AG04450 (cell line): ENCODE data around the gene ZCWPW1. TPM values are rescaled to one million over a fixed set of nuclear protein-coding genes. Genes with fewer than 3 reads are reported as not detected.

Experiments
- CTCF ChIA-PET: fragments of 300-600, 350-600 bp; formaldehyde crosslinking; extraction: SDS; loops from one replicate; lab custom pipeline; 2022; ENCODE audit warnings: antibody characterized with exemption, inconsistent platforms; lab: Charles Lee
- POLR2A ChIA-PET: fragments of 350-600 bp; formaldehyde crosslinking; extraction: SDS; loops from one replicate; lab custom pipeline; 2021; ENCODE audit warnings: antibody characterized with exemption, inconsistent platforms; lab: Yijun Ruan, JAX
- DNase-seq: peaks from one replicate; pipeline ENCODE4 v3.0.0-alpha.2; 2011; ENCODE audit warnings: low read depth, low spot score
- H3K27ac ChIP-seq: one replicate; pipeline ENCODE4 v1.5.1; 2012; ENCODE audit warnings: low read depth, low read length, control low read depth
- H3K27me3 ChIP-seq: one replicate; pipeline ENCODE4 v1.6.0; 2012; ENCODE audit warnings: low read length; ENCODE audit not compliant: control insufficient read depth, insufficient read depth
- H3K4me3 ChIP-seq: 2 replicates; pipeline ENCODE4 v1.5.1; 2011; ENCODE audit warnings: mild to moderate bottlenecking, low read depth, low read length, control low read depth
- H3K9me3 ChIP-seq: 2 replicates; pipeline ENCODE4 v1.5.1; 2012; ENCODE audit warnings: low read length; ENCODE audit not compliant: control insufficient read depth, insufficient read depth
- polyA plus RNA-seq: library from polyadenylated mRNA; depleted of rRNA; stranded (reverse); fragments of >200 nt; gene quantifications from 2 replicates; pipeline ENCODE4 v1.2.3, GENCODE V29; 2011
- TF ChIP-seq, protein P1 (sequence below): IDR thresholded peaks from 2 replicates; pipeline ENCODE4 v1.5.1; 2011; ENCODE audit warnings: low read depth, low read length, control low read depth, inconsistent platforms

The ZCWPW1 gene
- polyA plus RNA-seq, 1 experiment, result 1.5 TPM

DNA sequence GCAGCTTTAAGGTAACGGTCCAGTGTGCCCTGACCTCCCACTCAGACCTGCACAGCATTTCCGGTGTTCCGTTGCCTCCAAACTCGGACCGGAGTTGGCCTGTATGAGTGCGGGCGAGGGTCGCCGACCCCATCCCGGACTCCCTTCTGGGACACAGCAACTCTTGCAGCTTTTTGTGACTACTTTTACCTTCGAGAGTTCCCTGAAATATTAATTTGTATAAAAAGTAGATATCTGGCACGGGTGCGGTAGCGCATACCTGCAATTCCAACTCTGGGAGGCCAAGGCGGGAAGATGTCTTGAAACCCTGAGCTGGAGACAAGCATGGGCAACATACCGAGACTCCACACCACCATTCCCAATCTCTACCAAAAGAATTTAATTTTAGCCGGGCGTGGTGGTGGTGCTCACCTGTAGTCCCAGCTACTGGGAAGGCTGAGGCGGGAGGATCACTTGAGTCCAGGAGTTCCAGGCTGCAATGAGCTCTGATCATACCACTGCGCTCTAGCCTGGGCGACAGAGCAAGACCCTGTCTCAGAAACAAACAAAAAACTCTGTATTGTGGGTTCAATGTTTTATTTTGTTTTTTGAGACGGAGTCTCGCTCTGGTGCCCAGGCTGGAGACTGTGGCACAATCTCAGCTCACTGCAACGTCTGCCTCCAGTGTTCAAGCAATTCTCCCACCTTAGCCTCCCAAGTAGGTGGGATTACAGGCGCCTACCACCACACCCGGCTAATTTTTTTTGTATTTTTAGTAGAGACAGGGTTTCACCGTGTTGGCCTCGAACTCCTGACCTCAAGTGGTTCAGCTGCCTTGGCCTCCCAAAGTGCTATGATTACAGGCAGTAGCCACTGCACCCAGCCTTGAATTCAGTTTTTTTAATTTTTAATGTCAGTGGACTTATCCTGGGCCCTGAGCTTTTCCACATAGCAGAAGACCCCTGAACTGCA, 8.9 kb upstream of the ZCWPW1 start:
- H3K9me3 ChIP-seq, result no peaks in the 10 kb centered on the region
- no peak for DNase-seq
- H3K27me3 ChIP-seq, result no peaks in the 10 kb centered on the region
- ChIA-PET POLR2A (interaction anchor here (0.6 to 1.8 kb wide), 4 partner anchors 9 to 149 kb away, joined by 3 to 6 read pairs (median 5); partner anchors contain the start of genes FBXO24, LRCH4 and ZCWPW1), CTCF (interaction anchor here (1.3 kb wide), 1 partner anchor 254 kb away, joined by 3 read pairs; no protein-coding TSS in a partner anchor)
- no peak overlapping the region for H3K4me3 ChIP-seq
- H3K27ac ChIP-seq, result no peak overlapping the region
- TF ChIP-seq, protein P1, sequence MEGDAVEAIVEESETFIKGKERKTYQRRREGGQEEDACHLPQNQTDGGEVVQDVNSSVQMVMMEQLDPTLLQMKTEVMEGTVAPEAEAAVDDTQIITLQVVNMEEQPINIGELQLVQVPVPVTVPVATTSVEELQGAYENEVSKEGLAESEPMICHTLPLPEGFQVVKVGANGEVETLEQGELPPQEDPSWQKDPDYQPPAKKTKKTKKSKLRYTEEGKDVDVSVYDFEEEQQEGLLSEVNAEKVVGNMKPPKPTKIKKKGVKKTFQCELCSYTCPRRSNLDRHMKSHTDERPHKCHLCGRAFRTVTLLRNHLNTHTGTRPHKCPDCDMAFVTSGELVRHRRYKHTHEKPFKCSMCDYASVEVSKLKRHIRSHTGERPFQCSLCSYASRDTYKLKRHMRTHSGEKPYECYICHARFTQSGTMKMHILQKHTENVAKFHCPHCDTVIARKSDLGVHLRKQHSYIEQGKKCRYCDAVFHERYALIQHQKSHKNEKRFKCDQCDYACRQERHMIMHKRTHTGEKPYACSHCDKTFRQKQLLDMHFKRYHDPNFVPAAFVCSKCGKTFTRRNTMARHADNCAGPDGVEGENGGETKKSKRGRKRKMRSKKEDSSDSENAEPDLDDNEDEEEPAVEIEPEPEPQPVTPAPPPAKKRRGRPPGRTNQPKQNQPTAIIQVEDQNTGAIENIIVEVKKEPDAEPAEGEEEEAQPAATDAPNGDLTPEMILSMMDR, result no peak

GRCh38 chr7:100435401-100436304, 7.2 kb upstream of the ZCWPW1 start:
- TF ChIP-seq, protein P1, result no peak
- Histone ChIP-seq H3K9me3 (no peaks in the 10 kb centered on the region; the same call in 1 of the 2 replicates), H3K27ac (peak overlapping the region; percentile 61), H3K4me3 (peak overlapping the region; percentile 85), H3K27me3 (no peaks in the 10 kb centered on the region)
- POLR2A ChIA-PET, result no interaction called here
- no peak for DNase-seq
- CTCF ChIA-PET, result interaction anchor here (0.8 kb wide), 1 partner anchor 129 kb away, joined by 3 read pairs; no protein-coding TSS in a partner anchor

DNA sequence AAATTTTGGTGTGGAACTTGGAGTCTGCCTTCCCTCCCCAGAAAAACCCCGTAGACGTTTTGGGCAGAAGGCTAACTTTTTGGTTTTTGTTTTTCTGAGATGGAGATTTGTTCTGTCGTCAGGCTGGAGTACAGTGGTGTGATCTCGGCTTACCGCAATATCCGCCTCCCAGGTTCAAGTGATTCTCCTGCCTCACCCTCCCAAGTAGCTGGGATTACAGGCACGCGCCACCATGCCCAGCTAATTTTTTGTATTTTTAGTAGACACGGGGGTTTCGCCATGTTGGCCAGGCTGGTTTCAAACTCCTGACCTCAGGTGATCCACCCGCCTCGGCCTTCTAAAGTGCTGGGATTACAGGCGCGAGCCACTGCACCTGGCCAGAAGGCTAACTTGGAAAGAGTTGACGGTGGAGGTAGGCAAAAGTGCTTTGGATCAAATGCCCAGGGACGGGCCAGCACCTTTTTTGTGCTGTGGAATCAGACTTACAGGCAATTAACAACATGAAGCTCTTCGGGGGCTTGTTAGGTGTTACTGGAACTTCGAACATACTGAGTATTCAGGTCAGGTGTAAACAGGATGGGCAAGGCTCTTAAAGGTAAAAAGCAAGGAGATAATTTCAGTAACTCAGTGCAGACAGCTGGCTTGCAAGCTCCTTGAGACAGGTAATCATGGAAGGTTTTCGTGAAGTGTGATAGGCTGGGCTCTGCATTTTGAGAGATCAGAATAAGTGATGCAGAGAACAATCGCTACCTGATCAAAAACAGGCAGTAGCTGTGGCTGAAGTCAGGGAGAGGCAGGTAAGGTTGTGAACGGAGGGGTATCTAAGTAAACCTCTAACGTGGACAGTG, 6.0 kb upstream of the ZCWPW1 start:
- Histone ChIP-seq H3K27me3 (no peaks in the 10 kb centered on the region), H3K9me3 (no peaks in the 10 kb centered on the region; the same call in 1 of the 2 replicates), H3K27ac (no peak overlapping the region), H3K4me3 (peak overlapping the region; percentile 85)
- TF ChIP-seq, protein P1, result no peak
- ChIA-PET CTCF (interaction anchor here (0.8 to 1.1 kb wide), 2 partner anchors 31 to 130 kb away, joined by 3 to 4 read pairs; no protein-coding TSS in a partner anchor), POLR2A (interaction anchor here (0.6 kb wide), 1 partner anchor 23 kb away, joined by 5 read pairs; no protein-coding TSS in a partner anchor)
- DNase-seq, result no peak

- Histone ChIP-seq H3K27me3 (no peaks in the 10 kb centered on the region), H3K4me3 (no peak overlapping the region), H3K9me3 (no peaks in the 10 kb centered on the region; the same call in 1 of the 2 replicates), H3K27ac (no peak overlapping the region)
- TF ChIP-seq, protein P1, result no peak
- ChIA-PET POLR2A (no interaction called here), CTCF (no interaction called here)
- DNase-seq, result no peak
Measured at GRCh38 chr7:100433592-100434296, 5.2 kb upstream of the ZCWPW1 start.
